HepG2 (cell line): ENCODE measurements around the gene SRR. TPM values are rescaled to one million over a fixed set of nuclear protein-coding genes. Genes with fewer than 3 reads are reported as not detected.

ENCODE experiments used
- ATAC-seq: fragments of 200-7000 bp; cut with Tn5 transposase; 3 replicates; pipeline ENCODE4 v1.9.1; 2020; ENCODE audit warnings: mild to moderate bottlenecking, moderate library complexity
- BruUV-seq: library from RNA; stranded (reverse); fragments of 400-500 nt; replicated peaks from 2 replicates; lab custom pipeline; 2021; lab: Mats Ljungman, UMichigan
- CTCF ChIA-PET: fragments of 300-600 bp; formaldehyde crosslinking; extraction: SDS; loops from one replicate; lab custom pipeline; 2021; ENCODE audit warnings: low total read pairs, inconsistent platforms, low intra/inter-chr PET ratio; lab: Yijun Ruan, JAX
- POLR2A ChIA-PET: fragments of 350-600 bp; sonication (Branson Sonifier 250); formaldehyde crosslinking; loops from one replicate; lab custom pipeline; 2020; ENCODE audit warnings: antibody characterized with exemption, inconsistent platforms; lab: Yijun Ruan, JAX
- DNase-seq: peaks from one replicate; pipeline ENCODE4 v3.0.0-alpha.2; 2015; ENCODE audit warnings: low spot score
- FAIRE-seq: peaks from 3 replicates; lab custom pipeline; 2011; peaks lifted over from hg19 to GRCh38; lab: Jason Lieb, UNC
- H2AFZ ChIP-seq: one replicate; pipeline ENCODE4 v1.6.1; 2011; ENCODE audit warnings: low read length, inconsistent platforms
- H3K27ac ChIP-seq: fragments of 300-600 bp; 3 replicates; pipeline ENCODE4 v1.8.0; 2011; ENCODE audit warnings: mixed run types, mild to moderate bottlenecking, mixed read lengths, low read length, inconsistent platforms; ENCODE audit not compliant: insufficient read depth; ENCODE audit errors: extremely low read length
- H3K27me3 ChIP-seq, 2 experiments: fragments of 200-600 bp in 1 of 2; 2 replicates in 1 of 2; 3 replicates in 1 of 2; pipeline versions ENCODE4 v1.6.0 to v1.8.0; 2011; ENCODE audit warnings: low read length in 2 of 2, mild to moderate bottlenecking in 2 of 2, moderate library complexity in 2 of 2, inconsistent platforms in 1 of 2; ENCODE audit not compliant: insufficient read depth in 2 of 2, control insufficient read depth in 1 of 2
- H3K36me3 ChIP-seq, 2 experiments: fragments of 200-600 bp in 1 of 2; replicated peaks in 1 of 2; 2 replicates in 1 of 2; 3 replicates in 1 of 2; pipeline versions ENCODE4 v1.5.1 to v1.8.0; 2011; ENCODE audit warnings: low read length in 2 of 2, inconsistent platforms in 1 of 2; ENCODE audit not compliant: insufficient read depth in 2 of 2, control insufficient read depth in 1 of 2
- H3K4me1 ChIP-seq: 2 replicates; pipeline ENCODE4 v1.5.1; 2012; ENCODE audit warnings: low read length, inconsistent platforms; ENCODE audit not compliant: insufficient read depth
- H3K4me2 ChIP-seq: 2 replicates; pipeline ENCODE4 v1.6.0; 2011; ENCODE audit warnings: low read depth, low read length, inconsistent platforms
- H3K4me3 ChIP-seq, 3 experiments: fragments of 200-600 bp in 1 of 3; sonication (generic), shearing (Covaris generic) in 1 of 3; replicated peaks in 1 of 3; 2 replicates each; pipeline ENCODE4 v1.5.1; 2011 to 2016; ENCODE audit warnings: low read length in 3 of 3, inconsistent platforms in 2 of 3, low read depth in 2 of 3, mild to moderate bottlenecking in 2 of 3, control low read depth in 1 of 3, mixed read lengths in 1 of 3; ENCODE audit not compliant: insufficient read depth in 1 of 3
- H3K79me2 ChIP-seq: one replicate; pipeline ENCODE4 v1.6.1; 2011; ENCODE audit warnings: low read length, inconsistent platforms; ENCODE audit not compliant: insufficient read depth
- H3K9ac ChIP-seq: 2 replicates; pipeline ENCODE4 v1.6.0; 2011; ENCODE audit warnings: mild to moderate bottlenecking, low read depth, low read length, inconsistent platforms; ENCODE audit not compliant: insufficient read depth
- H3K9me3 ChIP-seq: 2 replicates; pipeline ENCODE4 v1.5.1; 2012; ENCODE audit warnings: mild to moderate bottlenecking, low read length
- H4K20me1 ChIP-seq: 2 replicates; pipeline ENCODE4 v1.6.0; 2011; ENCODE audit warnings: inconsistent platforms, mild to moderate bottlenecking, low read length, moderate library complexity; ENCODE audit not compliant: insufficient read depth
- HDAC1 ChIP-seq: sonication (generic); formaldehyde crosslinking; IDR thresholded peaks from 2 replicates; pipeline ENCODE4 v1.5.1; 2020; ENCODE audit warnings: mild to moderate bottlenecking, missing genetic modification reagents
- HIC2 ChIP-seq: sonication (generic); formaldehyde crosslinking; IDR thresholded peaks from 2 replicates; pipeline ENCODE4 v1.9.0; 2022; ENCODE audit warnings: low read depth, missing genetic modification reagents
- HIVEP1 ChIP-seq: sonication (generic); formaldehyde crosslinking; IDR thresholded peaks from 2 replicates; pipeline ENCODE4 v1.4.0; 2020; ENCODE audit warnings: mild to moderate bottlenecking, missing genetic modification reagents
- KLF11 ChIP-seq: IDR thresholded peaks from 2 replicates; pipeline ENCODE4 v1.6.1; 2016; ENCODE audit warnings: missing compliant biosample characterization
- SRF ChIP-seq: IDR thresholded peaks from 2 replicates; pipeline ENCODE4 v1.6.1; 2011; ENCODE audit warnings: mild to moderate bottlenecking, low read depth, low read length, moderate library complexity
- SRSF4 ChIP-seq: fragments of 200-400 bp; formaldehyde crosslinking; IDR thresholded peaks from one replicate; pipeline ENCODE4 v1.6.1; 2018; ENCODE audit warnings: mild to moderate bottlenecking, low read depth, low read length, moderate library complexity; ENCODE audit not compliant: poor library complexity, severe bottlenecking
- U2AF1 ChIP-seq: fragments of 200-400 bp; formaldehyde crosslinking; optimal IDR thresholded peaks from 2 replicates; pipeline ENCODE3; 2017; ENCODE audit warnings: mild to moderate bottlenecking, low read depth, low read length
- ZBTB21 ChIP-seq: sonication (generic); formaldehyde crosslinking; IDR thresholded peaks from 2 replicates; pipeline ENCODE4 v1.4.0; 2020; ENCODE audit warnings: missing genetic modification reagents
- ZNF276 ChIP-seq: sonication (generic); formaldehyde crosslinking; IDR thresholded peaks from 2 replicates; pipeline ENCODE4 v1.4.0; 2020; ENCODE audit warnings: mild to moderate bottlenecking, low read depth, missing genetic modification reagents
- ZNF432 ChIP-seq: sonication (generic); formaldehyde crosslinking; IDR thresholded peaks from 2 replicates; pipeline ENCODE4 v1.5.0; 2020; ENCODE audit warnings: missing genetic modification reagents, mild to moderate bottlenecking, borderline replicate concordance
- ZNF512 ChIP-seq: sonication (generic); formaldehyde crosslinking; IDR thresholded peaks from 2 replicates; pipeline ENCODE4 v1.4.0; 2020; ENCODE audit warnings: mild to moderate bottlenecking, missing genetic modification reagents
- ZNF687 ChIP-seq: sonication (generic); formaldehyde crosslinking; IDR thresholded peaks from 2 replicates; pipeline ENCODE4 v1.5.1; 2020; ENCODE audit warnings: mild to moderate bottlenecking, missing genetic modification reagents, moderate library complexity
- ZNF770 ChIP-seq: sonication (generic); formaldehyde crosslinking; IDR thresholded peaks from 2 replicates; pipeline ENCODE4 v1.5.0; 2020; ENCODE audit warnings: mild to moderate bottlenecking, missing genetic modification reagents
- WGBS: methylation state at CpG from one replicate; pipeline ENCODE4 v1.1.6; 2017; ENCODE audit warnings: low lambda C conversion rate; 5-methylcytosine and 5-hydroxymethylcytosine counted together
- in situ Hi-C: cut with HindIII; loops from 2 replicates; pipeline ENCODE4 v1.10.0; 2017; ENCODE audit warnings: low pct_unique_long_range_greater_than_20kb; ENCODE audit not compliant: extremely low pct_ligation_motif_present
- intact Hi-C: fragments of 100-400 bp; cut with micrococcal nuclease; formaldehyde crosslinking; loops from one replicate; pipeline ENCODE4 v1.10.0; 2022; ENCODE audit not compliant: unreplicated experiment
- polyA plus RNA-seq, 8 experiments: library from polyadenylated mRNA; depleted of rRNA in 3 of 8; stranded (reverse) in 7 of 8; unstranded in 1 of 8; fragments of >200 nt; fragmentation: Illumina TruSeq in 4 of 8; extraction: Trizol in 4 of 8; gene quantifications; 2 replicates each; pipeline versions ENCODE4 v1.2.1 to v1.2.3, GENCODE V29; 2011 to 2016; ENCODE audit warnings: low read depth in 4 of 8, missing spikeins in 1 of 8, mixed read lengths in 1 of 8; ENCODE audit not compliant: insufficient read depth in 1 of 8
- total RNA-seq, 5 experiments: library from RNA; depleted of rRNA; stranded (reverse); fragments of >200 nt; fragmentation: Illumina TruSeq; extraction: Trizol; gene quantifications; 2 replicates each; pipeline ENCODE4 v1.2.3, GENCODE V29; 2016; ENCODE audit warnings: low read depth in 1 of 5

Gene SRR
- total and polyA plus RNA-seq, 2 of the 13 experiments (the other 11 are each of a cell fraction or from before 2014, with no cell fraction given): 3.6 to 7.8 TPM

GRCh38 chr17:2344528-2344927 lies 40.8 kb downstream of the SRR start:
- WGBS: 97% methylated on average over 10 of the region's 10 CpGs
- no peak overlapping the region for H3K4me3 ChIP-seq
- H3K4me1 ChIP-seq: peaks cover 16% of the 10 kb centered on the region
- no peaks in the 10 kb centered on the region for H3K9me3 ChIP-seq
- FAIRE-seq (no peak), DNase-seq (no peak), ATAC-seq (no peak)
- H4K20me1 ChIP-seq: no peaks in the 10 kb centered on the region
- peaks cover 6 to 15% of the 10 kb centered on the region in 2 experiments; a peak in 3 of 5 replicates for H3K36me3 ChIP-seq
- H3K27ac ChIP-seq: no peak overlapping the region
- no peaks in the 10 kb centered on the region for H3K27me3 ChIP-seq
- H2AFZ ChIP-seq: no peak overlapping the region
- no peaks in the 10 kb centered on the region for H3K79me2 ChIP-seq
- intact Hi-C loops: no loop called here
- POLR2A ChIA-PET: no interaction called here
- no peak overlapping the region for H3K4me2 ChIP-seq
- in situ Hi-C loops: no loop called here
- CTCF ChIA-PET: no interaction called here
- BruUV-seq: no TSS peak
- H3K9ac ChIP-seq: no peak overlapping the region
- TF ChIP-seq ZNF687 (no peak), HIVEP1 (CRISPR knock-in tag) (no peak), ZNF276 (CRISPR knock-in tag) (no peak), ZBTB21 (CRISPR knock-in tag) (no peak), ZNF770 (CRISPR knock-in tag) (no peak), SRF (no peak), ZNF432 (no peak), ZNF512 (CRISPR knock-in tag) (no peak), SRSF4 (no peak), HIC2 (no peak), U2AF1 (no peak), KLF11 (CRISPR knock-in tag) (no peak), HDAC1 (CRISPR knock-in tag) (no peak)
